BJ (cell line): Measurements from ENCODE around the gene SEC24B. TPM values are rescaled to one million over a fixed set of nuclear protein-coding genes. Genes with fewer than 3 reads are reported as not detected.
"Not testable (repeated sequence)": the region's sequence is repeated elsewhere in the genome, so short reads cannot be mapped to it uniquely, and the experiment has no call there.

ENCODE experiments used
- CTCF ChIA-PET: fragments of 350-600 bp; formaldehyde crosslinking; extraction: SDS; loops from one replicate; lab custom pipeline; 2021; ENCODE audit warnings: antibody characterized with exemption, inconsistent platforms; lab: Yijun Ruan, JAX
- POLR2A ChIA-PET: fragments of 300-600 bp; sonication (Branson Sonifier 250); formaldehyde crosslinking; extraction: SDS; loops from one replicate; lab custom pipeline; 2021; ENCODE audit warnings: antibody characterized with exemption; lab: Charles Lee
- DNase-seq: peaks from one replicate; pipeline ENCODE4 v3.0.0-alpha.2; 2011; ENCODE audit warnings: low read depth
- H3K27me3 ChIP-seq: 2 replicates; pipeline ENCODE4 v1.6.0; 2011; ENCODE audit warnings: low read length; ENCODE audit not compliant: control insufficient read depth, insufficient read depth
- H3K36me3 ChIP-seq: 2 replicates; pipeline ENCODE4 v1.5.1; 2011; ENCODE audit warnings: low read length; ENCODE audit not compliant: control insufficient read depth, insufficient read depth
- H3K4me3 ChIP-seq: 2 replicates; pipeline ENCODE4 v1.5.1; 2011; ENCODE audit warnings: low read depth, mild to moderate bottlenecking, control low read depth, low read length
- polyA plus RNA-seq: library from polyadenylated mRNA; depleted of rRNA; stranded (reverse); fragments of >200 nt; gene quantifications from 2 replicates; pipeline ENCODE4 v1.2.3, GENCODE V29; 2011
- TF ChIP-seq, protein P1 (sequence below): IDR thresholded peaks from 2 replicates; pipeline ENCODE4 v1.5.1; 2011; ENCODE audit warnings: low read depth, mild to moderate bottlenecking, control low read depth, inconsistent platforms, low read length, moderate library complexity; ENCODE audit not compliant: insufficient read depth

Gene SEC24B
- polyA plus RNA-seq, 1 experiment, result 43.1 TPM

GRCh38 chr4:109497511-109497910 lies 63.9 kb downstream of the SEC24B start:
- Histone ChIP-seq H3K36me3 (peaks cover 11% of the 10 kb centered on the region), H3K4me3 (no peak overlapping the region), H3K27me3 (no peaks in the 10 kb centered on the region)
- POLR2A ChIA-PET, result no interaction called here
- no peak for DNase-seq
- TF ChIP-seq, protein P1, sequence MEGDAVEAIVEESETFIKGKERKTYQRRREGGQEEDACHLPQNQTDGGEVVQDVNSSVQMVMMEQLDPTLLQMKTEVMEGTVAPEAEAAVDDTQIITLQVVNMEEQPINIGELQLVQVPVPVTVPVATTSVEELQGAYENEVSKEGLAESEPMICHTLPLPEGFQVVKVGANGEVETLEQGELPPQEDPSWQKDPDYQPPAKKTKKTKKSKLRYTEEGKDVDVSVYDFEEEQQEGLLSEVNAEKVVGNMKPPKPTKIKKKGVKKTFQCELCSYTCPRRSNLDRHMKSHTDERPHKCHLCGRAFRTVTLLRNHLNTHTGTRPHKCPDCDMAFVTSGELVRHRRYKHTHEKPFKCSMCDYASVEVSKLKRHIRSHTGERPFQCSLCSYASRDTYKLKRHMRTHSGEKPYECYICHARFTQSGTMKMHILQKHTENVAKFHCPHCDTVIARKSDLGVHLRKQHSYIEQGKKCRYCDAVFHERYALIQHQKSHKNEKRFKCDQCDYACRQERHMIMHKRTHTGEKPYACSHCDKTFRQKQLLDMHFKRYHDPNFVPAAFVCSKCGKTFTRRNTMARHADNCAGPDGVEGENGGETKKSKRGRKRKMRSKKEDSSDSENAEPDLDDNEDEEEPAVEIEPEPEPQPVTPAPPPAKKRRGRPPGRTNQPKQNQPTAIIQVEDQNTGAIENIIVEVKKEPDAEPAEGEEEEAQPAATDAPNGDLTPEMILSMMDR, result no peak
- CTCF ChIA-PET, result interaction anchor here (1.7 kb wide), 1 partner anchor 64 kb away, joined by 3 read pairs; the partner anchor contains the start of gene SEC24B

GRCh38 chr4:109499513-109499912 lies 65.9 kb downstream of the SEC24B start:
- no peak for DNase-seq
- Histone ChIP-seq H3K27me3 (no peaks in the 10 kb centered on the region), H3K36me3 (peaks cover 9% of the 10 kb centered on the region), H3K4me3 (no peak overlapping the region)
- TF ChIP-seq, protein P1, result no peak
- ChIA-PET CTCF (interaction anchor here (0.5 to 0.9 kb wide), 3 partner anchors 12 to 53 kb away, joined by 3 read pairs; no protein-coding TSS in a partner anchor), POLR2A (interaction anchor here (0.7 kb wide), 1 partner anchor 104 kb away, joined by 6 read pairs; no protein-coding TSS in a partner anchor)

GRCh38 chr4:109506890-109507289 lies 73.3 kb downstream of the SEC24B start:
- ChIA-PET CTCF (no interaction called here), POLR2A (no interaction called here)
- H3K4me3 ChIP-seq, result no peak overlapping the region
- DNase-seq, result no peak
- H3K36me3 ChIP-seq, result no peaks in the 10 kb centered on the region
- H3K27me3 ChIP-seq, result no peaks in the 10 kb centered on the region
- TF ChIP-seq, protein P1, result no peak

GRCh38 chr4:109510687-109511086 lies 77.1 kb downstream of the SEC24B start:
- H3K36me3 ChIP-seq, result no peaks in the 10 kb centered on the region; the same call in 1 of the 2 replicates
- H3K27me3 ChIP-seq, result no peaks in the 10 kb centered on the region
- CTCF ChIA-PET, result interaction anchor here (0.5 kb wide), 1 partner anchor 201 kb away, joined by 6 read pairs; no protein-coding TSS in a partner anchor
- TF ChIP-seq, protein P1, result no peak
- DNase-seq, result no peak
- no peak overlapping the region for H3K4me3 ChIP-seq
- POLR2A ChIA-PET, result no interaction called here

DNA sequence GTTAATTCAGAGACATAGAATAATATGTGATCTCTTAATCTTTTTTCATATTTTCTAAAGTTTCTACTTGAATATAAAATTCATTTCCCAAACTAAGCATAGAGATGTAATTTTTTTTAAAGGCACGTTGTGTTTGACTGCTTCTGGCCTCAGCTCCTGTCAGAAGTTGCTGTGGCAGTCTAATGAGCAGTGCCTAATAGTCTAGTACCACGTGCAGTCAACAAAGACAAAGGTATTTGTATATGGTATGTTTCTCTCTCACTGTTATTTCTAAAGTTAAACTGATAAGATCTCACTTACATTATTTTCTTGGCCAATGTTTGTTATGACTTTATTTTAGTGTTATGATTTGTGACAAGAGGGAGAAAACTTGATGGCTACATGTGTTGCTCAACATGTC lies 77.8 kb downstream of the SEC24B start:
- no peak for DNase-seq
- Histone ChIP-seq H3K36me3 (no peaks in the 10 kb centered on the region; the same call in none of the 2 replicates), H3K27me3 (no peaks in the 10 kb centered on the region), H3K4me3 (no peak overlapping the region)
- TF ChIP-seq, protein P1, result no peak
- POLR2A ChIA-PET, result interaction anchor here (0.6 kb wide), 1 partner anchor 31 kb away, joined by 4 read pairs; no protein-coding TSS in a partner anchor
- CTCF ChIA-PET, result interaction anchor here (0.5 kb wide), 1 partner anchor 200 kb away, joined by 6 read pairs; no protein-coding TSS in a partner anchor

GRCh38 chr4:109513368-109513767 lies 79.8 kb downstream of the SEC24B start:
- DNase-seq, H3K27me3 ChIP-seq, H3K36me3 ChIP-seq, CTCF ChIA-PET, H3K4me3 ChIP-seq, POLR2A ChIA-PET: not testable (repeated sequence)
